GM06990 (cell line): Measurements from ENCODE around the gene ITGB6.
A peak's percentile ranks its signal among the peaks of the same experiment; 100 is the strongest.

Source experiments
- DNase-seq: peaks from one replicate; pipeline ENCODE4 v3.0.0-alpha.2; 2011; ENCODE audit not compliant: insufficient read length; ENCODE audit errors: extremely low read depth
- H3K27me3 ChIP-seq: replicated peaks from 2 replicates; pipeline ENCODE4 v1.6.0; 2011; ENCODE audit warnings: low read length; ENCODE audit not compliant: control insufficient read depth, insufficient read depth
- H3K36me3 ChIP-seq: 2 replicates; pipeline ENCODE4 v1.5.1; 2011; ENCODE audit warnings: low read length; ENCODE audit not compliant: control insufficient read depth, insufficient read depth
- H3K4me3 ChIP-seq: replicated peaks from 2 replicates; pipeline ENCODE4 v1.5.1; 2011; ENCODE audit warnings: low read depth, mild to moderate bottlenecking, control low read depth, low read length
- TF ChIP-seq, protein P1 (sequence below): IDR thresholded peaks from 2 replicates; pipeline ENCODE4 v1.5.1; 2011; ENCODE audit warnings: low read length, control low read depth, mild to moderate bottlenecking, inconsistent platforms; ENCODE audit not compliant: insufficient read depth, poor library complexity, severe bottlenecking

The ITGB6 gene

GRCh38 chr2:160208655-160209515 lies 8.8 kb upstream of the ITGB6 start:
- TF ChIP-seq, protein P1, sequence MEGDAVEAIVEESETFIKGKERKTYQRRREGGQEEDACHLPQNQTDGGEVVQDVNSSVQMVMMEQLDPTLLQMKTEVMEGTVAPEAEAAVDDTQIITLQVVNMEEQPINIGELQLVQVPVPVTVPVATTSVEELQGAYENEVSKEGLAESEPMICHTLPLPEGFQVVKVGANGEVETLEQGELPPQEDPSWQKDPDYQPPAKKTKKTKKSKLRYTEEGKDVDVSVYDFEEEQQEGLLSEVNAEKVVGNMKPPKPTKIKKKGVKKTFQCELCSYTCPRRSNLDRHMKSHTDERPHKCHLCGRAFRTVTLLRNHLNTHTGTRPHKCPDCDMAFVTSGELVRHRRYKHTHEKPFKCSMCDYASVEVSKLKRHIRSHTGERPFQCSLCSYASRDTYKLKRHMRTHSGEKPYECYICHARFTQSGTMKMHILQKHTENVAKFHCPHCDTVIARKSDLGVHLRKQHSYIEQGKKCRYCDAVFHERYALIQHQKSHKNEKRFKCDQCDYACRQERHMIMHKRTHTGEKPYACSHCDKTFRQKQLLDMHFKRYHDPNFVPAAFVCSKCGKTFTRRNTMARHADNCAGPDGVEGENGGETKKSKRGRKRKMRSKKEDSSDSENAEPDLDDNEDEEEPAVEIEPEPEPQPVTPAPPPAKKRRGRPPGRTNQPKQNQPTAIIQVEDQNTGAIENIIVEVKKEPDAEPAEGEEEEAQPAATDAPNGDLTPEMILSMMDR, result no peak
- no peak for DNase-seq
- H3K27me3 ChIP-seq, result no peaks in the 10 kb centered on the region
- no peak overlapping the region for H3K4me3 ChIP-seq
- no peaks in the 10 kb centered on the region for H3K36me3 ChIP-seq

DNA sequence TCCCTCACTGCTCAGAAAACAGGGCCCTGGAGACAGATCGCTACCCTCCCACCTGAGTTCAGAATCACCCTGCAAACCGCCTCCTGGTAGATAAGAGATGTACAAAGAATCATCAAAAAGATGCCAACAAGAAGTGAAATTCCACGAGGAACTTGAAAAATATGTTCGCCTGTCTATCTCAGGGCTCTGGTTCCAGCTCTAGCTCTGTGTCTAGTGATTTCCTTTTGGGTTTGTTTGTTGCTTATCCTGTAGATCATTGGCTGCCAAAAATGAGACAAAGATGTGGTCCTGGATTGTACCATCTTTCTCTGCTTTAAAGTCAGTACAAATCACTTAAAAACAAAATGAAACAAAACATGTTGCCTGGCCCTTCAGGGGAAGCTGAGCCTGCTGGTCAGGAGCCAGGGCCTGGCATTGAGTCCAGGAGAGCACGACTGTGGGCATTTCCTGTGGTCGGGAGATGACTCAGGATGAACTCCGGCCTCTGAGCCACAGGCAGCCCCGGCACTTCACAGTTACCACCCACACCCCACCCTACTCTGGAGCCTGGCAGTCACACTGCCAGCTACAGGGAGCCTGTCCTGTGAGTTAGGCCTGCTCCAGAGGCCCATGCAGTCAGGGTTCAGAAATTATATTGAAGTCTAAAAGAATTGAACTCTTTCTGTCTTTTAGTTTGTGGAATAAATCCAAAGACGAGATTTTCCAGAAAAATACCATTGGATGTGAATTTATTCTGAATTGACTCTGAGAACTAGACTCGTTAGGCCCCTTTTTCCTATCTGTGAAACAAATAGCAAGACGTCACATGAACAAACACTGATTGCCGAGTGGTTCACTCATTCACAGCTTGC lies 8.0 kb upstream of the ITGB6 start:
- peak; percentile 53 for DNase-seq
- H3K36me3 ChIP-seq, result no peaks in the 10 kb centered on the region
- H3K4me3 ChIP-seq, result no peak overlapping the region
- TF ChIP-seq, protein P1, result no peak
- no peaks in the 10 kb centered on the region for H3K27me3 ChIP-seq

- no peak overlapping the region for H3K4me3 ChIP-seq
- DNase-seq, result no peak
- TF ChIP-seq, protein P1, result no peak
- H3K27me3 ChIP-seq, result no peaks in the 10 kb centered on the region
- H3K36me3 ChIP-seq, result no peaks in the 10 kb centered on the region
Measured at GRCh38 chr2:160207271-160207670, 7.2 kb upstream of the ITGB6 start.

DNA sequence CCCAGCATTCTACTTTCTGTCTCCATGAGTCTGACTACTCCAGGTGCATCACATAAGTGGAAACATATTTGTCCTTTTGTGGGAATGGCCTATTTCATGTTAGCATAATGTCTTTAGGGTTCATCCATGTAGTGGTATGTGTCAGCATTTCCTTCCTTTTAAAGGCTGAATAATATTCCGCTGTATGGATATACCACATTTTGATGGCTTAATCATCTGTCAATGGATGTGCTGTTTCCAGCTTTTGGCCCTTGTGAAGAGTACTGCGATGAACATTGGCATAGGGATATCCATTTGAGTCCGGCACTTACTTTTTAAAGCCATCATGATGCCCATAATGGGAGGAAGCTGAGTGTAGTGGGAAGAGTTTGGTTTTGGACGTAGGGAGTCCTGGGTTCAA lies 6.4 kb upstream of the ITGB6 start:
- TF ChIP-seq, protein P1, result no peak
- DNase-seq, result no peak
- H3K27me3 ChIP-seq, result no peaks in the 10 kb centered on the region
- no peaks in the 10 kb centered on the region for H3K36me3 ChIP-seq
- H3K4me3 ChIP-seq, result no peak overlapping the region

DNA sequence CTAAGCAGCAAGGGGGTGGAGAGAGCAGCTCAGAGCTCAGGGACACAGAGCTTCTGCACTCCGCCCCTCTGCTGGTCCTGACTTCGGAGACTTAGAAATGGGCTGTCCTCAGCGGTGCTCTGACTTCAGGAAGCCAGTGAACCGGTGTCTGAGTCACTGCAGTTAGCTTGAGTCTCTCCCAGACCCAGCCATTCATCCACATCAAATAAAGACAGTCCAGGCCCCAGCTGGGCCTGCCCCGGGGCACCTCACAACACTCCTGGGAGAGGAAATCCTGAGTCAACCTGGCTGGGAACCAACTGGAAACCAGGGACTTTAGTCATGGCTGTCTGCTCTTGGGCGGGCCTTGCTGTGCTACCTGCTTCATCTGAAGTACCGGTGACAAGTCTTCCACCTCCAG lies 5.4 kb upstream of the ITGB6 start:
- DNase-seq, result no peak

More for the DNA sequence above, 5.4 kb upstream of the ITGB6 start:
- no peaks in the 10 kb centered on the region for H3K27me3 ChIP-seq
- H3K36me3 ChIP-seq, result no peaks in the 10 kb centered on the region
- TF ChIP-seq, protein P1, result no peak
- no peak overlapping the region for H3K4me3 ChIP-seq
